Gastrocnemius medialis (tissue), 4 donors: ENCODE results near the gene VWA7. TPM values are rescaled to one million over a fixed set of nuclear protein-coding genes. Genes with fewer than 3 reads are reported as not detected.
A peak's percentile ranks its signal among the peaks of the same experiment; 100 is the strongest.
"Not testable (repeated sequence)": the region's sequence is repeated elsewhere in the genome, so short reads cannot be mapped to it uniquely, and the experiment has no call there.

Source experiments
- ATAC-seq, 2 donors: fragments of 150-250 bp; one replicate each; pipeline ENCODE4 v1.9.1; 2016
- DNase-seq, 2 donors: peaks; one replicate each; pipeline ENCODE4 v3.0.0-alpha.2; 2019
- H3K27ac ChIP-seq, 4 donors: fragments of 200-600 bp; sonication (generic); 1 replicate in 1 of 4; 2 replicates in 3 of 4; pipeline ENCODE4 v1.5.1; 2016 to 2018; ENCODE audit warnings: mild to moderate bottlenecking in 2 of 4, moderate library complexity in 1 of 4
- H3K27me3 ChIP-seq, 3 donors: fragments of 200-600 bp; sonication (generic) in 2 of 3; 1 replicate in 1 of 3; 2 replicates in 2 of 3; pipeline versions ENCODE4 v1.5.1 to v1.6.0; 2016 to 2019; ENCODE audit warnings: mild to moderate bottlenecking in 1 of 3, moderate library complexity in 1 of 3
- H3K36me3 ChIP-seq, 2 donors: fragments of 200-600 bp; sonication (generic) in 1 of 2; one replicate each; pipeline ENCODE4 v1.5.1; 2017 to 2018
- H3K4me1 ChIP-seq, 2 donors: fragments of 200-600 bp; sonication (generic) in 1 of 2; one replicate each; pipeline ENCODE4 v1.5.1; 2016 to 2017; ENCODE audit warnings: mild to moderate bottlenecking in 2 of 2
- H3K4me3 ChIP-seq, 4 donors: fragments of 200-600 bp; sonication (generic) in 3 of 4; 1 replicate in 1 of 4; 2 replicates in 3 of 4; pipeline ENCODE4 v1.5.1; 2016 to 2019; ENCODE audit warnings: mild to moderate bottlenecking in 2 of 4
- H3K9me3 ChIP-seq, 3 donors: fragments of 200-600 bp; sonication (generic) in 2 of 3; 1 replicate in 1 of 3; 2 replicates in 2 of 3; pipeline ENCODE4 v1.5.1; 2016 to 2019
- POLR2A ChIP-seq, 2 donors: fragments of 450-650 bp; IDR thresholded peaks; one replicate each; pipeline ENCODE4 v1.6.1; 2017; ENCODE audit warnings: antibody characterized with exemption in 2 of 2, mild to moderate bottlenecking in 2 of 2, moderate library complexity in 2 of 2
- in situ Hi-C, 4 donors: fragments of 200-750 bp; cut with MboI; loops; one replicate each; pipeline versions ENCODE4 v1.15.0 to v1.8.0; 2017; ENCODE audit warnings: low sequenced_read_pairs in 4 of 4
- intact Hi-C: fragments of 100-400 bp; cut with DNase I; formaldehyde crosslinking; loops from one replicate; pipeline ENCODE4 v1.15.1; 2023; ENCODE audit warnings: low total_unique reads
- total RNA-seq, 4 donors: library from RNA; depleted of rRNA; stranded (reverse); fragments of >200 nt; gene quantifications; one replicate each; pipeline versions ENCODE4 v1.1.0 to v1.2.3, GENCODE V29; 2016
- TF ChIP-seq, protein P1 (sequence below), 5 experiments: fragments of 450-650 bp in 3 of 5; fragments of 200-600 bp in 2 of 5; sonication (generic) in 2 of 5; IDR thresholded peaks in 4 of 5; conservative IDR thresholded peaks in 1 of 5; 1 replicate in 4 of 5; 2 replicates in 1 of 5; pipeline ENCODE4 v1.5.1; 2016 to 2019; ENCODE audit warnings: antibody characterized with exemption in 5 of 5, mild to moderate bottlenecking in 3 of 5, moderate library complexity in 3 of 5

The VWA7 gene
- total RNA-seq, 4 donors from 2014 or later = 2.0 to 7.8 (median 4.7) TPM

DNA sequence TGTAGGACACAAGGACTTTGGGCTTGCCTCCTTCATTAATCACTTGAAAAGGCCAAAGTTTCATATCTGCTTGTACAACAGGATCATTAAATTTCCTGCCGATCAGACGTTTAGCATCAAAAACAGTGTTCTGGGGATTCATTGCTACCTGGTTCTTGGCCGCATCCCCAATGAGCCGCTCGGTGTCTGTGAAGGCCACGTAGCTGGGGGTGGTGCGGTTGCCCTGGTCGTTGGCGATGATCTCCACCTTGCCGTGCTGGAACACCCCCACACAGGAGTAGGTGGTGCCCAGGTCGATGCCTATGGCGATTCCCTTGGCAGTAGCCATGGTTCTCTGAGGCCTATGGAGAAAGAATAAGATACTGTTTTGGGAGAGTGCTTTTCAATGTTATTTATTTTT, 34.5 kb upstream of the VWA7 start:
- H3K9me3 ChIP-seq = no peaks in the 10 kb centered on the region
- no peak for ATAC-seq
- in situ Hi-C loops = loop anchor here in 1 of 4 donors (25.0 kb wide), 1 partner anchor 376 kb away; the partner anchor contains the start of genes AGER, AGPAT1, GPSM3 and PBX2

DNA sequence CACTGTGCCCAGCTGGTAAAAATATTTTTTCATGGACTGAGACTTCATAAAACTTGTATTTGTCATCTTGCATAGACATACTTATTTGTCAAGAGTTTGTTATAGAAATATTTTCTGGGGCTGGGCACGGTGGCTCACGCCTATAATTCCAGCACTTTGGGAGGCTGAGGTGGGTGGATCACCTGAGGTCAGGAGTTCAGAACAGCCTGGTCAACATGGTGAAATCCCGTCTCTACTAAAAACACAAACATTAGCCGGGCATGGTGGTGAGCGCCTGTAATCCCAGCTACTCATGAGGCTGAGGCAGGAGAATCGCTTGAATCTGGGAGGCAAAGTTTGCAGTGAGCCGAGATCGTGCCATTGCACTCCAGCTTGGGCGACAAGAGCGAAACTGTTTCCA, 31.5 kb upstream of the VWA7 start:
- intact Hi-C loops, H3K4me3 ChIP-seq, H3K9me3 ChIP-seq, H3K27me3 ChIP-seq, H3K36me3 ChIP-seq, H3K27ac ChIP-seq, DNase-seq, ATAC-seq: not testable (repeated sequence)
- peaks cover 15% of the 10 kb centered on the region in 2 donors for H3K4me1 ChIP-seq
- in situ Hi-C loops = loop anchor here in 1 of 4 donors (25.0 kb wide), 1 partner anchor 379 kb away; the partner anchor contains the start of genes AGER, AGPAT1, GPSM3 and PBX2

More for the DNA sequence above, 34.5 kb upstream of the VWA7 start:
- DNase-seq = no peak
- no peak overlapping the region for H3K27ac ChIP-seq
- intact Hi-C loops = no loop called here
- TF ChIP-seq POLR2A (IDR thresholded peaks at IDR 0.05) = no peak
- TF ChIP-seq, protein P1, sequence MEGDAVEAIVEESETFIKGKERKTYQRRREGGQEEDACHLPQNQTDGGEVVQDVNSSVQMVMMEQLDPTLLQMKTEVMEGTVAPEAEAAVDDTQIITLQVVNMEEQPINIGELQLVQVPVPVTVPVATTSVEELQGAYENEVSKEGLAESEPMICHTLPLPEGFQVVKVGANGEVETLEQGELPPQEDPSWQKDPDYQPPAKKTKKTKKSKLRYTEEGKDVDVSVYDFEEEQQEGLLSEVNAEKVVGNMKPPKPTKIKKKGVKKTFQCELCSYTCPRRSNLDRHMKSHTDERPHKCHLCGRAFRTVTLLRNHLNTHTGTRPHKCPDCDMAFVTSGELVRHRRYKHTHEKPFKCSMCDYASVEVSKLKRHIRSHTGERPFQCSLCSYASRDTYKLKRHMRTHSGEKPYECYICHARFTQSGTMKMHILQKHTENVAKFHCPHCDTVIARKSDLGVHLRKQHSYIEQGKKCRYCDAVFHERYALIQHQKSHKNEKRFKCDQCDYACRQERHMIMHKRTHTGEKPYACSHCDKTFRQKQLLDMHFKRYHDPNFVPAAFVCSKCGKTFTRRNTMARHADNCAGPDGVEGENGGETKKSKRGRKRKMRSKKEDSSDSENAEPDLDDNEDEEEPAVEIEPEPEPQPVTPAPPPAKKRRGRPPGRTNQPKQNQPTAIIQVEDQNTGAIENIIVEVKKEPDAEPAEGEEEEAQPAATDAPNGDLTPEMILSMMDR (IDR thresholded peaks at IDR 0.05 in 4 of 5, conservative IDR thresholded peaks at IDR 0.05 in 1 of 5) = no peak
- H3K4me3 ChIP-seq = no peak overlapping the region
- no peaks in the 10 kb centered on the region for H3K36me3 ChIP-seq
- H3K27me3 ChIP-seq = no peaks in the 10 kb centered on the region
- H3K4me1 ChIP-seq = peaks cover 13% of the 10 kb centered on the region in 2 donors

DNA sequence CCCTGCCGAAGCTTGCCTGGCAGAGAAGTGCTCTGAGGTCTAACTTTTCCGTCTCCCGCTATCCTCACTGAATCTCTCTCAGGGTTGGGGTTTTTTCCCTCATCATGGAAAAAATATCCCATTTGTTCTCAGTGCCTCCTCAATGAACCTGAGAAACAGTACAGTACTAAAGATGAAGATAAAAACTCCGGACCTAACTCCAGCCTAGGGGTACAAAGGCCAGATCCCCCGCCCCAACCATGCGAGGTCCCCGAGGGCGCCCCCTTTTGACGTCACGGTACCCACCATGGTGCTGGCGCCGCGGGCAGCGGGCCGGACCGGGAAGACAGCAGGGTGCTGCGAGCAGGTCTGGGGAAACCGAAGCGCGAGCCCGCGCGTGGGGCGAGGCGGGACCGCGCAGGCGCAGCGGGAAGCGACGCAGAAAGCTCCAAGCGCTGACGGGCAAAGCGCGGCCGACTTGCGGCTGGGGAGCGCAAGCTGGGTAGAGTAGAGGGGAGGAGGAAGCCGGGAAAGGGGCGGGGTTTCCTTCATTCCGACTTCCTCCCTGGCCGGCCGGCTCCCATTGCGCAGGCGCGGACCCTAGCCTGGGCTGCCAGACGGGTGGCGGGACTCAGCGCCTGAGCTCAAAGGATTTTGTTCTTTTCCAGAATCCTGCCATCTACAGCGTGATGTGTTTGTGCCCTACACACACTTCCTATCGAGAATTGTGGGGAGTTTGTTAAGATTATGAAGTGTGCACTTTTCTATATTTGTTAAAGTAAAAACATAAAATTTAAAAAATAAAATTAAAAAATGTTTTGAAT, 29.5 kb upstream of the VWA7 start, which contains the start of gene LSM2:
LSM2 (minus strand) TSS at position 497 of the 803 bp plus-strand sequence; CDS start at position 288, 209 bp downstream.
- no peaks in the 10 kb centered on the region for H3K9me3 ChIP-seq
- ATAC-seq = peak; percentile 97 to 99
- DNase-seq = peak; percentile 98
- H3K27me3 ChIP-seq = no peaks in the 10 kb centered on the region
- peak; percentile 90 to 93 for TF ChIP-seq POLR2A (IDR thresholded peaks at IDR 0.05)
- TF ChIP-seq, protein P1 (IDR thresholded peaks at IDR 0.05 in 4 of 5, conservative IDR thresholded peaks at IDR 0.05 in 1 of 5) = peak in 3 of 5 experiments; percentile 11 to 30 (median 20)
- intact Hi-C loops = loop anchor here (1.0 kb wide), 1 partner anchor 10 kb away; no protein-coding TSS in a partner anchor
- H3K36me3 ChIP-seq = peaks cover 0 to 10% of the 10 kb centered on the region in 2 donors
- peak within 1 kb of the TSS; percentile 61 to 87 (median 78) for H3K4me3 ChIP-seq
- peak within 1 kb of the TSS; percentile 90 to 99 (median 95) for H3K27ac ChIP-seq
- H3K4me1 ChIP-seq = peaks cover 9 to 12% of the 10 kb centered on the region in 2 donors
- in situ Hi-C loops = loop anchor here in 1 of 4 donors (25.0 kb wide), 1 partner anchor 381 kb away; the partner anchor contains the start of genes AGER, AGPAT1, GPSM3 and PBX2

DNA sequence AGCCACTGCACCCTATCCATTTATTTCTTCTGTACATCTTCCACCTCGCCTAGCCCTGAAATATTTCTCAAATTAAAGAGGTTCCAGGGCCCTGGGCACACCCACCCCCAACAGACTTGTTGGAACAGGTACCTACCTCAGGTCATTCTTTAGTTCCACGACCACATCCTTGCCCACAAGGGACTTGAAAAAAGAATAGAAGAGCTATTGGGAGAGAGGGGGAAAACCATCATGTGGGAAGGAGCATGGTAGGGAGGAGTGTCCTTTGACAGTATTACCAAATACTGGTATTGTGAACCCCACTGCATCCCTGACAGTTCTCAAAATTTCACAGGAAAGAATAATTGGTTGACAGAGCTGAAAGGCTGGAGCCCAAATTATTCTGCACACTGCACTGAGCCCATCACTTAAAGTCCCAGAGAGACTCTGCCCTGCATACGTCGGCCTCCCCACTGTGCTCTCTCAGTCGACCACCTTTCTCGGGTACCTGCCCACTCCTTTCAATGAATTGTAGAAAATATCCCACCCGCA, 28.9 kb upstream of the VWA7 start:
- Histone ChIP-seq H3K27me3 (no peaks in the 10 kb centered on the region), H3K4me1 (peaks cover 9 to 12% of the 10 kb centered on the region in 2 donors), H3K27ac (peak overlapping the region; percentile 90 to 99 (median 95)), H3K4me3 (peak overlapping the region; percentile 61 to 87 (median 78)), H3K36me3 (peaks cover 0 to 14% of the 10 kb centered on the region in 2 donors), H3K9me3 (no peaks in the 10 kb centered on the region)
- TF ChIP-seq POLR2A (IDR thresholded peaks at IDR 0.05) = no peak
- TF ChIP-seq, protein P1 (IDR thresholded peaks at IDR 0.05 in 4 of 5, conservative IDR thresholded peaks at IDR 0.05 in 1 of 5) = no peak
- in situ Hi-C loops (loop anchor here in 1 of 4 donors (25.0 kb wide), 1 partner anchor 381 kb away; the partner anchor contains the start of genes AGER, AGPAT1, GPSM3 and PBX2), intact Hi-C loops (loop anchor here (1.0 kb wide), 1 partner anchor 10 kb away; no protein-coding TSS in a partner anchor)
- DNase-seq (no peak), ATAC-seq (peak in 1 of 2 donors; percentile 16)

DNA sequence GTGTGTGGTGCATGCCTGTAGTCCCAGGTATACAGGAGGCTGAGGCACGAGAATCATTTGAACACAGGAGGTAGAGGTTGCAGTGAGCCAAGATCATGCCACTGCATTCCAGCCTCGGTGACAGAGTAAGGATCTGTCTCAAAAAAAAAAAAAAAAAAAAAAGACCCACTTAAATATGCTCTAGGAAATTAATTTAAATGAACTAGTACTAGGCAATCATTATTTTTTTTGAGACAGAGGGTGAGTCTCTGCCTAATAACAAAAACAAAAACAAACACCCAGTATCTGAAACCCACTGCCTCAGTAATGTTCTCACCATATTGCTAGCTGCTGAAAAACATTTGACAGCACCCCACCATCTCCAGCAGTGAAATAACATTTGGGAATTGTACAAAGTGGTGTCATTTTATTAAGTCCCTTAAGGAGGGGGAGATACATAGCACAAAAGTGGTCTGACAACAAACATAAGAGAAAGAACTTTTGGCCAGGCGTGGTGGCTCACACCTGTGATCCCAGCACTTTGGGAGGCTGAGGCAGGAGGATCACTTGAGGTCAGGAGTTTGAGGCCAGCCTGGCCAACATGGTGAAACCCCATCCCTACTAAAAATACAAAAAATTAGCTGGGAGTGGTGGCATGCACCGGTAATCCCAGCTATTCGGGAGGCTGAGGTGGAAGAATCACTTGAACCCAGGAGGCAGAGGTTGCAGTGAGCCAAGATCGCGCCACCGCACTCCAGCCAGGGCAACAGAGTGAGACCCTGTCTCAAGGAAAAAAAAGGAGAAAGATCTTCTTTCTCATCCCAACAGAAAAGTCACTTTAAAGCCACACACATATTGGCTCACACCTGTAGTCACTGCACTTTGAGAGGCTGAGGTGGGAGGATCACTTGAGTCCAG, 24.2 kb upstream of the VWA7 start:
- H3K9me3 ChIP-seq, ATAC-seq, intact Hi-C loops, DNase-seq, H3K27ac ChIP-seq, H3K27me3 ChIP-seq, H3K4me3 ChIP-seq: not testable (repeated sequence)
- in situ Hi-C loops = loop anchor here in 1 of 4 donors (25.0 kb wide), 1 partner anchor 386 kb away; the partner anchor contains the start of genes AGER, AGPAT1, GPSM3 and PBX2
- Histone ChIP-seq H3K36me3 (peaks cover 0 to 14% of the 10 kb centered on the region in 2 donors), H3K4me1 (peaks cover 16% of the 10 kb centered on the region in 2 donors)
